GM21526 (cell line): ENCODE data around the gene CD93.

Source experiments
- ATAC-seq: cut with Tn5 transposase; IDR thresholded peaks from one replicate; pipeline ENCODE4 v1.9.1; 2021; ENCODE audit warnings: moderate library complexity; ENCODE audit not compliant: unreplicated experiment, low FRiP score

Gene CD93

GRCh38 chr20:23120936-23121750, 35.0 kb upstream of the CD93 start:
- no peak for ATAC-seq

DNA sequence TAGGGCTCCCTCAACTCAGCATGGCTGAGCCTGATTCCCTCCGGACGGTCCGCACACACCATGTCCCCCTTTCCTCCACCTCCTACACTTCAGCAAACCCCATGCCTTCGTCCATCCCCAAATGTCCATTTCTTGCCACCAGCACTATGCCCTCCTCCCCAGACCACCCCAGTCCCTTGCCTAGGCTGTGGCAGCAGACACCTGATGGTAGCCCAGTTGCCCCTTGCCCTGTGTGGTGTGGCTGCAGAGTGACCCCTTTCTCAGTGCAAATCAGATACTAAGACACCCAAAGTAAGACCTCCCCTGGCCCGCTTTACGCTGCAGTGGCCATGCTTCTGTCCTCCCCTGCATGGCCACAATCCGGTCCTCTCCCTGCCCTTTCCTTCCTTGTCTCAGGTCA, 34.1 kb upstream of the CD93 start:
- no peak for ATAC-seq

DNA sequence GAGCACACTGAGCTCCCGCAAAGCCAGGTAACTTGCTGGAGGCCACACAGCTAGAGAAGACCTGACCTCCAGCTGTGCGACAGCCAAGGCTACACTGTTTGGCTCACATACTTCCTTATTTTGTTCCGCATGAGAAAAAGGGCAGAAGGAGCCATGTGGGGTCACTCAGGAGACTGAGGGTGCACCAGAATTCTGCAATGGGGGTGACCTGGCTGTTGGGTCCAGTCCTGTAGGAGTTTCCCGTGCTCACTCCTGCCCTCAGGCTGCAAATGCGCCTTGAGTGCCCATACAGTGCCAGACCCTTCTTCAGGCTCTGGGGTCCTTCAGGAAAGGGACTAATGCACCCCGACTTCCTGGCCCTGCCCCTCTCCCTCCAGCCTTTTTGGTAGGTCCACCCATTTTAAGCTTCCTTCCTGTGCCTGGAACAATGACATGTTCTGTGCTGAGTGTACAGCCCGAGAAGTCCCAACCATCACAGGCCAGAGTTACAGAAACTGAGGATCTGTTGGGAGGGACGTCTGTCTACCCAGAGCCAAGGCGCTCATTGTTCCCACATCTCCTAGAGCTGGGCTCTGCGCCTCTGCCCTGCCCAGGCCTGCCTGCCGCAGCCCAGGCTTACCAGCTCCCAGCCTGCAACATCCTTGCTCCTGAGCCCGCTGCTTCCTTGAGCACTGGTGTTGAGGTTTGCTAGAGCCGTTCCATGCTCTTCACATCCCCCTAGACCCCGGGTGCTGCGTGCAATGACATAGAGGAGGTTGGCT, 33.5 kb upstream of the CD93 start:
- no peak for ATAC-seq

DNA sequence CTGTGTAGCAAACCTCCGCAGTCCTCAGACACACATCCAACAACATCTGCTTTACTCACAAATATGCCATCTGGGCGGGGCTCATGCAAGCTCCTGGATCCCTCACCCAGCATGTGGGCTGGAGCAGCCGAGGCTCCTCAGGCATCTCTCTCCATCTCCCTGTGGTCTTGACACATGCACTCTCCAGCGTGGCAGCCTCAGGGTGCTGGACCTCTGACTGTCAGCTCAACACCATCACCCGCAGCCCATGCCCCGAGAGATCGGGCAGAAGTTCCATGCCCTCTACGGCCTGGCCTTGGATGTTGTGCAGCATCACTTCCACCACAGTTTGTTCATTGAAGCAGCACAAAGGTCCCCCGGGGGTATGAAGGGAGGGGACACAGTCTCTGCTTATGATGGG, 32.6 kb upstream of the CD93 start:
- no peak for ATAC-seq

DNA sequence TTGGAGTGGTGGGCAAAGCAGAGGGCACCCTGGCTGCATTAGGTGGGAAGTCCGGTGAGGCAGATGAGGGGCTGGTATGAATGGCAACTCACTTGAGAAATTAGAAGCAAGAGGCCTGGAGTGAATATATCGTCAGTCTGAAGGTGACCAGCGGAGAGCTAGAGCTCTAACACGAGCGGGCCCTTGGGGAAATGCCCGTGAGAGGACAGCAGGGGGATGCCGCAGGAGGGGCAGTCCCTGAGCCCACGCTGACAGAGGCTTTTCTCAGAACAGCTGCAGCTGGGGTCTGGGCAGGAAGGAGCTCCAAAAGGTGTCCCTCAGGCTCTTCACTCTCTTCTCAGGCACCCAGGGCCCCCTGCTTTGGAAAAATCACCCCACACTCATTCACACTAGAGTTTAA, 32.0 kb upstream of the CD93 start:
- no peak for ATAC-seq

DNA sequence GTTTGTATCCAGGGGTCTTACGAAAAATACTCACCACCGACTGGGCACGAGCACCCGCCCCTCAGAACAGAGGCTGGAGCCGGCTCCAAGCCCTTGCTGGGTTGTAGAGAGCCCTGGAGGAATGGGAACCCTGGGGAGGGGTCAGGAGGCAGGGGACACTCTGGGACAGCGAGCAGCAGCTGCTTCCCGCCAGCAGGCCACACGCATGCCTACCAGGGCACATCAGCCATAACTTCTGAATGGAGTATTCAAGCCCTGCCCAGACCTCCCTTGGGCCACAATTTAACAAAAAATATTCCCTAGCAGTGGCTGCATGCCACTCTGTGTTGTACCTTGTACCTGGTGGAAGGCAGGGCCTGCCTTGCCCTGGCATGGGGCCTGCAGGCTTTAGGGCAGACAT, 31.6 kb upstream of the CD93 start:
- ATAC-seq = no peak

- ATAC-seq = no peak
Observed at GRCh38 chr20:23116311-23117089, 30.4 kb upstream of the CD93 start.

DNA sequence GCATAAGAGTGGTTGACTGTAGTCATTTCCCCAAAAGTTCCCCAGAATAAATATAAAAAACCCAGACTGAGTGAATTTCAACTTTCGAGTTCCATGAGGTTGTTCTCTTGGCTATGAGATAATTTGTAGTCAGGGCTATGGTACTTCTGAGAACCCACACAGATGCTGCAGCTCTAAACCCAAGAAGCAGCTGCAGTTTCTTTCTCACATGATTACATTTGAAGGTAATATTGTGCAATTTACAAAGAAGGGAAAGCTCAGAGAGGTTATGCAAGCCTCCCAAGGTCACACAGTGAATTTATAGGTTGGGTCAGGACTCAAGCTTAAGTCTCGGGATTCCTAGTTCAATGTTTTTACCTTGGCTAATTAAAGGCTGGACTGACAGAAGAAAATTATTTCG, 29.7 kb upstream of the CD93 start:
- no peak for ATAC-seq

DNA sequence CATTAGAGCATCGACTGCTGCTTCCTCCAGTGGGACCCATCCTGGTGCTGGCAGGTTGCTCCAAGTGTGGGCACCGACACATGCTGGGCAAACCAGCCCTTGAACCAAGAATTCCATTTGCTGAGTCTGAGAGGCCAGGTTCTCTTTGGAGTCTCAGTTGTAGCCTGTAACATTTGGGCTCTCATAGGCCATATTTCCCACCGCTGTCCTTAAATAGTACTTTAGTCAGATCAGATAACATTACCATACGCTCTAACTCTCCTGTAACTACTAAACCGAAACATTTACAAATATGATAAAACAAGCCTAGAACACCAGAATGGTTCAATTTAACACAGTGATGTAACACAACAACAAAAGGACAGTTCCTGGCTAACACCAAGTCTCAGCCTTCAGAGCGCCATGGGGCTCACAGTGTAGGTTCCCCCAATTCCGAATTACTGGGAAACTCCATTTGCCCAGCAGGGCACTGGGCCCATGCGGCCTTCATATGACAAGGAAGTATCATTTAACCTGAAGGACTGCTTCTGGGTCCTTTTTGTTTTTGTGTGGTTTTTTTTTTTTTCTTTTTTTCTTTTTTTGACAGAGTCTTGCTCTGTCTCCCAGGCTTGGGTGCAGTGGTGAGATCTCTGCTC, 28.4 kb upstream of the CD93 start:
- ATAC-seq = no peak

GRCh38 chr20:23114018-23114417, 27.9 kb upstream of the CD93 start:
- ATAC-seq = no peak

GRCh38 chr20:23112595-23112994, 26.5 kb upstream of the CD93 start:
- ATAC-seq = no peak

GRCh38 chr20:23111944-23112342, 25.8 kb upstream of the CD93 start:
- no peak for ATAC-seq

- ATAC-seq = no peak
Observed at GRCh38 chr20:23111307-23111943, 25.3 kb upstream of the CD93 start.

- ATAC-seq = no peak
Observed at GRCh38 chr20:23108871-23109270, 22.7 kb upstream of the CD93 start.

DNA sequence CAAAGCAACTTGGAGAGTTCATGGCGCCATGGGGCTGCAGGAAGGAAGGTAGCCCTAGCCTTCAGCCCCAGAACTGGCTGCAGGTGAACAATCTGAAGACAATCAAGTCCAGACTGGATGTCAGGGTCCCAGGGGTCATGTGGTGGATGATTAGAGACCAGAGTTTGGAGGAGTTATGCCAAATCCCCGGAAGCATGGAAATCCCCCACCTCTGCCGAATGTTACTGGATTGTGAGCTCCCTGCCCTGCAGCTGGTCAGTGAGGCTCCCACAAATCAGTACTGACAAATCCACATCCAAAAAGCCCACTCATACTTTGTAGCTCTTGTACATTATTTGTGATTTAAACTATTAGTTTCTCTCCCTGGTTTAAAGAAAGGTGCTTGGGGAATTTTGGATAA, 21.3 kb upstream of the CD93 start:
- ATAC-seq = no peak

GRCh38 chr20:23106271-23106851, 20.2 kb upstream of the CD93 start:
- no peak for ATAC-seq

- ATAC-seq = no peak
Observed at GRCh38 chr20:23105193-23105592, 19.1 kb upstream of the CD93 start.

DNA sequence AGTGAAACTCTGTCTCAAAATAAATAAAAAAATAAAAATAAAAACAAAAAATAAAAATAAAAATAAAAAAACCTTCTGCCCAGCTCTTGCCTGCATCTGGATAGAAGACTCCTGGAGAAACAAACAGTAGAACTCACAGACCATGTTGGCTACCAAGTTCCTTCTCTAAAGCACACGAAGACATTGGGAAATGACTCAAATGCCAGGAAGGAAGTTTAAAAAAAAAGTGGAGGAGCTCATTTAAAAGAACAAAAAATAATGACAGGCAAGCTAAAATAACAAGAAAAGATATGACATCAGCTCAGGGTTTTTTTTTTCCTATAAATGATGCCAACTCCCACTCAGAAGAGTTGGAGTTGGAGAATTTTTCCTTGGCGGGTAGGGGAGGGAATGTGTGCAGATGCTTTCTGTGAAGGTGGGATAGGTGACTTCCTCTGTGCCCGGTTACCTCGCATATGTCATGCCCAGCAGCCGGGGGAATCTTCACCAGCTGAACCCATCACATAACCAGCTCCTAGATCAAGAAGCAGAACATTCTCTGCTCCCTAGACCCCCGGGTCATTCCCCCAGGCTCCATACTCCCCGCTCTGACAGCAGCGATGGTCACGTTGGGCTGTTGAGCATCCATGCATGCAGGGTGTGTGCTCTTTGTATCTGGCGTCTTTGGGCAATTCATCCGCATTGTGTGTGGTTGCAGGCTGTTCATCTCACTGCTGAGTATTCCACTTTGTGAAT, 17.3 kb upstream of the CD93 start:
- no peak for ATAC-seq

- ATAC-seq = no peak
Observed at GRCh38 chr20:23101696-23102406, 15.7 kb upstream of the CD93 start.
